ENCODE data around the gene HAUS7.

HAUS7 gene

GRCh38 chrX:153490217-153490930, 20.0 kb upstream of the HAUS7 start:
- DNase-seq (ENCODE audit: low read depth) = no peak
- TF ChIP-seq CTCF (IDR thresholded peaks at IDR 0.05; ENCODE audit: low read length, missing control alignments) = no peak
- no peak overlapping the region for H3K4me3 ChIP-seq (replicated peaks; ENCODE audit: low read depth, low read length)

GRCh38 chrX:153488231-153488914, 18.0 kb upstream of the HAUS7 start:
- H3K4me3 ChIP-seq (replicated peaks; ENCODE audit: low read depth, low read length) = no peak overlapping the region
- peak; percentile 62 for DNase-seq (ENCODE audit: low read depth)
- no peak for TF ChIP-seq CTCF (IDR thresholded peaks at IDR 0.05; ENCODE audit: low read length, missing control alignments)

- TF ChIP-seq CTCF (IDR thresholded peaks at IDR 0.05; ENCODE audit: low read length, missing control alignments) = no peak
- DNase-seq (ENCODE audit: low read depth) = no peak
- no peak overlapping the region for H3K4me3 ChIP-seq (replicated peaks; ENCODE audit: low read depth, low read length)
Measured at GRCh38 chrX:153487590-153488071, 17.3 kb upstream of the HAUS7 start.

GRCh38 chrX:153486171-153486570, 15.8 kb upstream of the HAUS7 start:
- no peak for TF ChIP-seq CTCF (IDR thresholded peaks at IDR 0.05; ENCODE audit: low read length, missing control alignments)
- no peak for DNase-seq (ENCODE audit: low read depth)
- no peak overlapping the region for H3K4me3 ChIP-seq (replicated peaks; ENCODE audit: low read depth, low read length)

- TF ChIP-seq CTCF (IDR thresholded peaks at IDR 0.05; ENCODE audit: low read length, missing control alignments) = no peak
- no peak for DNase-seq (ENCODE audit: low read depth)
- no peak overlapping the region for H3K4me3 ChIP-seq (replicated peaks; ENCODE audit: low read depth, low read length)
Measured at GRCh38 chrX:153485396-153486080, 15.2 kb upstream of the HAUS7 start.

- no peak for DNase-seq (ENCODE audit: low read depth)
- no peak for TF ChIP-seq CTCF (IDR thresholded peaks at IDR 0.05; ENCODE audit: low read length, missing control alignments)
- no peak overlapping the region for H3K4me3 ChIP-seq (replicated peaks; ENCODE audit: low read depth, low read length)
Measured at GRCh38 chrX:153482376-153483015, 12.1 kb upstream of the HAUS7 start.

All from fibroblast of pulmonary artery (primary cell).